Upper lobe of right lung (tissue), 1 donor: ENCODE results near the gene FMOD. TPM values are rescaled to one million over a fixed set of nuclear protein-coding genes. Genes with fewer than 3 reads are reported as not detected.
"Not testable (repeated sequence)": the region's sequence is repeated elsewhere in the genome, so short reads cannot be mapped to it uniquely, and the experiment has no call there.

Source experiments
- ATAC-seq: fragments of 200-7000 bp; cut with Tn5 transposase; one replicate; pipeline ENCODE4 v1.9.1; 2020; ENCODE audit warnings: mild to moderate bottlenecking, moderate library complexity
- DNase-seq: peaks from one replicate; pipeline ENCODE4 v3.0.0-alpha.2; 2020
- H3K27ac ChIP-seq: fragments of 200-600 bp; one replicate; pipeline ENCODE4 v1.8.0; 2022
- H3K27me3 ChIP-seq: fragments of 200-600 bp; one replicate; pipeline ENCODE4 v1.8.0; 2022; ENCODE audit warnings: mild to moderate bottlenecking
- H3K36me3 ChIP-seq: fragments of 200-600 bp; one replicate; pipeline ENCODE4 v1.8.0; 2022
- H3K4me1 ChIP-seq: fragments of 200-600 bp; one replicate; pipeline ENCODE4 v1.8.0; 2022
- H3K4me3 ChIP-seq: fragments of 200-600 bp; one replicate; pipeline ENCODE4 v1.8.0; 2022; ENCODE audit warnings: mild to moderate bottlenecking
- H3K9me3 ChIP-seq: fragments of 200-600 bp; one replicate; pipeline ENCODE4 v1.8.0; 2022
- CTCF ChIP-seq: fragments of 200-600 bp; IDR thresholded peaks from one replicate; pipeline ENCODE4 v1.8.0; 2022; ENCODE audit warnings: antibody characterized with exemption
- intact Hi-C: fragments of 100-400 bp; cut with DNase I; formaldehyde crosslinking; loops from one replicate; pipeline ENCODE4 v1.11.0; 2022
- total RNA-seq: library from RNA; stranded (reverse); fragmentation: NEBNext Ultra II Directional; extraction: Animal tissue kit (Norgen Biotek cat#: 25700); gene quantifications from one replicate; pipeline ENCODE4 v1.2.1, GENCODE V29; 2021
- donor health status: DM: no; HTN: yes; CAD: no; lungs with severe emphysema.

FMOD gene
- total RNA-seq, 1 donor from 2014 or later: 45.1 TPM

DNA sequence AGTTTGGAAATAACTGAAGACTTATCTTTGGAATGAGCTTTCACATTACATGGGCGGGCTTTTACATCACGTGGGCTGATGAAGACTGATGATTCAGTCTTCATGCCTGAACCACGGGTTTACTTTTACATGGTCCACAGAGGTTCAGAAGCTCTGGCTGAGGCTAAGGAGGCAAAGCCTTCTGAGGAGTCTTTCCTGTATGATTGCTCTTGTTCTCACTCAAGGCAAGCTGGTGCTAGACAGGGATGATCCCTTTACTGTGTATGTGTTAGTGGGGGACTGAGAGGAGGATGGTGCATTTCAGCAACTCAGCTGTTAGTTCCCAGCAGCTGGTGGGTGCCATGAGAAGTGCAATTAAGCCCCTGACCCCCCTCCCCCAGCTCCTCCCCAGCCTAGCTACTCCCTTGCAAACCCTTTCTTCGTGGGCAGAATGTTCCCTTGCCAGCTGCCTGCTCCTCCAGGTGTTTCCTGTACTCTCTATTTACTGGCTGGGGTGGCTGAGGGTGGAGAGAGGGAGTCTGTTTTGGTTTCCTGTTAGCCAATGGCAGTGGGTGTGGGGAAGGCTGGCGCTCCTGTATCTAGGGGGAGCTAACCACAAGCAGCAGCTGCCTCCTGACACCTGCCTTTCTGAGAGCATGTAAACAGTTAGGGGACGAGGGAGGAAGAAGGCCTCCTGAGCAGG lies 30.2 kb downstream of the FMOD start:
- ATAC-seq (peak; percentile 51), DNase-seq (no peak)
- H3K9me3 ChIP-seq: no peaks in the 10 kb centered on the region
- H3K36me3 ChIP-seq: no peaks in the 10 kb centered on the region
- H3K27ac ChIP-seq: peak overlapping the region; percentile 92
- no peak overlapping the region for H3K4me3 ChIP-seq
- intact Hi-C loops: no loop called here
- TF ChIP-seq CTCF: no peak
- H3K4me1 ChIP-seq: peaks cover 82% of the 10 kb centered on the region
- H3K27me3 ChIP-seq: no peaks in the 10 kb centered on the region

DNA sequence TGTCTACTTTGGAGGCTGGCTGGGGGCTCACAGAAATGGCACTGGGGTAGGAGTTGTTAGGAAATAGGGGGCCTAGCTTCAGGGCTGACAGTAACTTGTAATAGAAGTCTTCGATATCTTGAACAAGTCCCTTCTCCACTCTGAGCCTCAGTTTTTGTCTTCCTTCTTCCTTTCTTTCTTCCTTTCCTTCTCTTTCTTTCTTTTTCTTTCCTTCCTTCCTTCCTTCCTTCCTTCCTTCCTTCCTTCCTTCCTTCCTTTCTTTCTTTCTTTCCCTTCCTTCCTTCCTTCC lies 32.7 kb downstream of the FMOD start:
- Histone ChIP-seq H3K4me3 (no peak overlapping the region), H3K9me3 (no peaks in the 10 kb centered on the region), H3K4me1 (peaks cover 59% of the 10 kb centered on the region), H3K27me3 (no peaks in the 10 kb centered on the region), H3K27ac (peak overlapping the region; percentile 58), H3K36me3 (no peaks in the 10 kb centered on the region)
- DNase-seq: no peak
- intact Hi-C loops: no loop called here
- ATAC-seq: no peak
- no peak for TF ChIP-seq CTCF

GRCh38 chr1:203317429-203318228 lies 33.3 kb downstream of the FMOD start:
- H3K9me3 ChIP-seq: no peaks in the 10 kb centered on the region
- TF ChIP-seq CTCF: no peak
- H3K36me3 ChIP-seq: no peaks in the 10 kb centered on the region
- DNase-seq (no peak), ATAC-seq (no peak)
- H3K4me3 ChIP-seq: no peak overlapping the region
- peak overlapping the region; percentile 58 for H3K27ac ChIP-seq
- H3K27me3 ChIP-seq: no peaks in the 10 kb centered on the region
- peaks cover 53% of the 10 kb centered on the region for H3K4me1 ChIP-seq
- intact Hi-C loops: no loop called here

GRCh38 chr1:203316626-203317093 lies 34.3 kb downstream of the FMOD start:
- peaks cover 43% of the 10 kb centered on the region for H3K4me1 ChIP-seq
- peak overlapping the region; percentile 58 for H3K27ac ChIP-seq
- H3K27me3 ChIP-seq: no peaks in the 10 kb centered on the region
- H3K4me3 ChIP-seq: no peak overlapping the region
- no peaks in the 10 kb centered on the region for H3K36me3 ChIP-seq
- intact Hi-C loops: no loop called here
- no peaks in the 10 kb centered on the region for H3K9me3 ChIP-seq
- ATAC-seq: peak; percentile 83
- no peak for TF ChIP-seq CTCF
- no peak for DNase-seq

DNA sequence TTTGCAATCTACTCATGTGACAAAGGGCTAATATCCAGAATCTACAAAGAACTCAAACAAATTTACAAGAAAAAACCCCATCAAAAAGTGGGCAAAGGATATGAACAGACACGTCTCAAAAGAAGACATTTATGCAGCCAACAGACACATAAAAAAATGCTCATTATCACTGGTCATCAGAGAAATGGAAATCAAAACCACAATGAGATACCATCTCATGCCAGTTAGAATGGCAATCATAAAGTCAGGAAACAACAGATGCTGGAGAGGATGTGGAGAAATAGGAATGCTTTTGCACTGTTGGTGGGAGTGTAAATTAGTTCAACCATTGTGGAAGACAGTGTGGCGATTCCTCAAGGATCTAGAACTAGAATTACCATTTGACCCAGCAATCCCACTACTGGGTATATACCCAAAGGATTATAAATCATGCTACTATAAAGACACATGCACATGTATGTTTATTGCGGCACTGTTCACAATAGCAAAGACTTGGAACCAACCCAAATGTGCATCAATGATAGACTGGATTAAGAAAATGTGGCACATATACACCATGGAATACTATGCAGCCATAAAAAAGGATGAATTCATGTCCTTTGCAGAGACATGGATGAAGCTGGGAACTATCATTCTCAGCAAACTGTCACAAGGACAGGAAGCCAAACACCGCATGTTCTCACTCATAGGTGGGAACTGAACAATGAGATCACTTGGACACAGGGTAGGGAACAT lies 36.7 kb downstream of the FMOD start:
- H3K27ac ChIP-seq, H3K4me3 ChIP-seq, H3K36me3 ChIP-seq, intact Hi-C loops, DNase-seq, H3K9me3 ChIP-seq, ATAC-seq, H3K27me3 ChIP-seq: not testable (repeated sequence)
- peaks cover 30% of the 10 kb centered on the region for H3K4me1 ChIP-seq
